Activated naive CD4-positive, alpha-beta T cell treated with anti-CD3 and anti-CD28 coated beads for 36 hours (primary cell): ENCODE measurements around the gene KCNQ1. TPM values are rescaled to one million over a fixed set of nuclear protein-coding genes. Genes with fewer than 3 reads are reported as not detected.

ENCODE experiments used
- CTCF ChIA-PET: fragments of 350-600 bp; sonication (Branson Sonifier 250); formaldehyde crosslinking; loops from one replicate; lab custom pipeline; 2021; ENCODE audit warnings: antibody characterized with exemption; lab: Charles Lee
- DNase-seq: peaks from one replicate; pipeline ENCODE4 v3.0.0-alpha.2; 2020
- H3K27ac Mint-ChIP-seq: one replicate; pipeline ENCODE4 v1.8.0; 2021; ENCODE audit warnings: mild to moderate bottlenecking, mixed read lengths
- H3K27me3 Mint-ChIP-seq: one replicate; pipeline ENCODE4 v1.8.0; 2021; ENCODE audit warnings: low read depth, mixed read lengths
- H3K36me3 Mint-ChIP-seq: one replicate; pipeline ENCODE4 v1.8.0; 2021; ENCODE audit warnings: low read depth, mixed read lengths
- H3K4me1 Mint-ChIP-seq: one replicate; pipeline ENCODE4 v1.8.0; 2021; ENCODE audit warnings: low read depth, mixed read lengths
- H3K4me3 Mint-ChIP-seq: one replicate; pipeline ENCODE4 v1.8.0; 2021; ENCODE audit warnings: mild to moderate bottlenecking, moderate library complexity, mixed read lengths
- H3K9me3 Mint-ChIP-seq: one replicate; pipeline ENCODE4 v1.8.0; 2021; ENCODE audit warnings: mixed read lengths
- intact Hi-C: fragments of 100-400 bp; cut with micrococcal nuclease; formaldehyde crosslinking; loops from one replicate; pipeline ENCODE4 v1.15.1; 2023
- total RNA-seq, 2 experiments: library from RNA; stranded (reverse); gene quantifications; one replicate each; pipeline ENCODE4 v1.2.3, GENCODE V29; 2021

The KCNQ1 gene
- total RNA-seq, 2 experiments from 2014 or later, result 10.6 to 10.8 TPM

DNA sequence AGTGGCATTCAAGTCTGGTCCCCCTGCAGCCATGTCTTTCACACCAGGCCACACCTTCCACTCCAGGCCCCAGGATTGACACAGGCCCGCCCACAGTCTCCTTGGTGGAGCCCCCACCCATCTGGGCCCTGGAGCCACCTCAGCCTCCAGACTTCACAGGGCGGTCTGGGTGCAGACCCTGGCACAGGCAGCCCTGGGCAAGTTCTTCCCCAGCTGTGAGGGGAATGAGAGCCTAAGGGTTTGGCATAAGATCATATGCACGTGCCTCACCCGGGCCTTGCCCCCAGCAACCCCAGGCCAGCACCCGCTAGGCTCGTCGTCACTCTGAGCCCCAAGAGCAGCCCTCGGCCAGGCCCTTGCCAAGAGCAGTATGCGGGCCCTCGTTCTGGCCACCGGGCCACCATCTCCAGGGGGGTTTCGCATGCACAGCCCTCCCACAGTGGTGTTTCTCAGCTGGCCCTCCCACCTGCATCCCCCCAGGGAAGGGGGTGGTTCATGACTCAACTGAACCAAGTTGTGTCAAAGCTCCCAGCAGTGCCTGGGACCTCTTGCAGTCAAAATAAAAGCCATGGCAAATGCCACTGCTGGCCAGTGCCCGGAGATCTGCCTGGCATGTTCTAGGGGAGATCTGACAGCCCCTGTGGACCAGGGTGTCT, 325.4 kb downstream of the KCNQ1 start:
- Mint-ChIP-seq H3K4me1 (peaks cover 9% of the 10 kb centered on the region), H3K27ac (no peak overlapping the region), H3K4me3 (no peak overlapping the region), H3K36me3 (peaks cover 2% of the 10 kb centered on the region), H3K9me3 (no peaks in the 10 kb centered on the region), H3K27me3 (no peaks in the 10 kb centered on the region)
- CTCF ChIA-PET, result no interaction called here
- intact Hi-C loops, result no loop called here
- DNase-seq, result no peak

DNA sequence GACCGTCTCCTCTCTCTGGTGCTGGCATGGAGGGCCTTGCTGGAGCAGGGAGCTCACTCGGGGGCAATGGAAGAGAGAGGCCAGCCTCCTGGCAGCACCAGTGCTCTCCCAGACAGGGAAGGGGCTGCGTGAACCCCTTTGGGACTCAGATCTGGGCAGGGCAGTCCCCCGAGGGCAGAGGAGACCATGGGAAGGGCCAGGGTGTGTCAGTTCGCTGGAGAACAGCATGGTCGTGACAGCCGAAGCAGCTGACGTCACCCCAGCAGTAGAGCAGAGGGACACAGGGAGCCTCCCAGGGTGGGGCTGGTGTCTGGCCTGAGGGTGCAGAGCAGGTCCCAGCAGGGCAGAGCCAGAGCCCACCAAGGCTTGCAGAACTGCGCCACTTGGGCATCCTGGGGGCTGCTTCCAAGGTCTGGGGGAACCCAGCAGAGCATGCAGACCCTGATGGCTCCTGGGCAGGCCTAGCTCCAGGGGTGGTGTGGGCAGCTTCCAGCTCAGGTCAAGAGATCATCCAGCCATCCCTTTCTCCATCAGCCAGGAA, 326.0 kb downstream of the KCNQ1 start:
- intact Hi-C loops, result no loop called here
- Mint-ChIP-seq H3K36me3 (peaks cover 2% of the 10 kb centered on the region), H3K4me3 (no peak overlapping the region), H3K27ac (no peak overlapping the region), H3K4me1 (peaks cover 9% of the 10 kb centered on the region), H3K27me3 (no peaks in the 10 kb centered on the region), H3K9me3 (no peaks in the 10 kb centered on the region)
- CTCF ChIA-PET, result no interaction called here
- no peak for DNase-seq

DNA sequence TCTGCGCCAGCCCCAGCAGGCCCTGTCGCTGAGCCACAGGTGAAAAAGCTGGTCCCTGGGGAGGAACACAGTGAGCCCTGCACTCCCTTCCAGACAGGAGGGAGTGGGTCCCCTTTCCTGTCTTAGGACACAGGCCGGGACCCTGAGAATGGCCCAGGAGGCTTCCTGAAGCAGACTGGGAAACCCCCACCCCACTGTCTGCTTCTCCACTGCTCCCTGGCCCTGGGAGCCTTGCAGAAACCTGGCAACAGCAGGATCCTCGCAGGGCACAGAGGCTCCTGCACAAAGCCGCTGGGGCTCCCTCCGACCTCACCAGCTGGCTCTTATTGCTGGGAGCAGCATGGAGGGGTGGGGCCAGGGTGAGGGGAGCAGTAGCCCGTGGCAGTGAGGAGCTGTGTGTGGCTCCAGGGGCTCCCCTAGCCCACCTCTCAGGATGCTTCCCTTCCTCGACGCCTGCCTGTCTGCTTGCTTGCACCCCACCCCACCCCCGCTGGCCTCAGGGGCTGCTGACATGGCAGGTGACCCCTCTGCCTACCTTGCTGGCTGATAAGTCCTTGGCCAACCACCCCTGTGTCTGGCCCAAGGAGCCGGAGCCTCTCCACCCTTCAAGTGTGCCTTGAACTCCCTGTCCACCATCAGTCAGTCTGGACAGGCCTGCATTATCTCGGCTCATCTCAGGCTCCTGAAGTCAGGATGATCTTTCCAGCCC, 327.1 kb downstream of the KCNQ1 start:
- H3K36me3 Mint-ChIP-seq, result peaks cover 2% of the 10 kb centered on the region
- intact Hi-C loops, result no loop called here
- peaks cover 9% of the 10 kb centered on the region for H3K4me1 Mint-ChIP-seq
- H3K27me3 Mint-ChIP-seq, result no peaks in the 10 kb centered on the region
- H3K27ac Mint-ChIP-seq, result no peak overlapping the region
- no peak for DNase-seq
- CTCF ChIA-PET, result no interaction called here
- no peak overlapping the region for H3K4me3 Mint-ChIP-seq
- H3K9me3 Mint-ChIP-seq, result no peaks in the 10 kb centered on the region

DNA sequence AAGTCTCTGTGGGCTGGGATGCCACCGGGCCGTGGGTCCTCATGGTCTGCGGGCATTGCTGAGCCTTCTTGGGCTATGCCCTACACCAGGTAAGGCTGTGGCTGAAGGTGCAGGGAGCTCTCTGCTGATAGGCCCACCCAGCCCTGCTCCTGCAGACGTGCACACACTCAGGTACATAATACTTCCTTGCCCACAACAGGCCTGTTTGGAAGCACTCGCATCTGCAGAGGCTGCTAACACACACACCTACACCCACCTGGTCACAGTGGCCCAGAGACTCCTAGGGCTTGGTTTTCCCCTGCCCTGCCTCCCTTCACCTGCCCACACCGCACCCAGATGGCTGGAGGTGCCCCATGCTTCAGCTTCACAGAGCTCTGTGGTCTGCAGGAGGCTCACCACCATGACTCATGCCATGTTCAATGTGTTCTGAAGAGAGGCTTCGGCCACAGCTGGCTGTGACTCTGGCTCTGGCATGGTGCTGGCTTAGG, 327.8 kb downstream of the KCNQ1 start:
- Mint-ChIP-seq H3K9me3 (no peaks in the 10 kb centered on the region), H3K4me1 (peaks cover 9% of the 10 kb centered on the region), H3K27ac (no peak overlapping the region), H3K27me3 (no peaks in the 10 kb centered on the region), H3K36me3 (peaks cover 2% of the 10 kb centered on the region), H3K4me3 (no peak overlapping the region)
- peak; percentile 26 for DNase-seq
- CTCF ChIA-PET, result no interaction called here
- intact Hi-C loops, result no loop called here

DNA sequence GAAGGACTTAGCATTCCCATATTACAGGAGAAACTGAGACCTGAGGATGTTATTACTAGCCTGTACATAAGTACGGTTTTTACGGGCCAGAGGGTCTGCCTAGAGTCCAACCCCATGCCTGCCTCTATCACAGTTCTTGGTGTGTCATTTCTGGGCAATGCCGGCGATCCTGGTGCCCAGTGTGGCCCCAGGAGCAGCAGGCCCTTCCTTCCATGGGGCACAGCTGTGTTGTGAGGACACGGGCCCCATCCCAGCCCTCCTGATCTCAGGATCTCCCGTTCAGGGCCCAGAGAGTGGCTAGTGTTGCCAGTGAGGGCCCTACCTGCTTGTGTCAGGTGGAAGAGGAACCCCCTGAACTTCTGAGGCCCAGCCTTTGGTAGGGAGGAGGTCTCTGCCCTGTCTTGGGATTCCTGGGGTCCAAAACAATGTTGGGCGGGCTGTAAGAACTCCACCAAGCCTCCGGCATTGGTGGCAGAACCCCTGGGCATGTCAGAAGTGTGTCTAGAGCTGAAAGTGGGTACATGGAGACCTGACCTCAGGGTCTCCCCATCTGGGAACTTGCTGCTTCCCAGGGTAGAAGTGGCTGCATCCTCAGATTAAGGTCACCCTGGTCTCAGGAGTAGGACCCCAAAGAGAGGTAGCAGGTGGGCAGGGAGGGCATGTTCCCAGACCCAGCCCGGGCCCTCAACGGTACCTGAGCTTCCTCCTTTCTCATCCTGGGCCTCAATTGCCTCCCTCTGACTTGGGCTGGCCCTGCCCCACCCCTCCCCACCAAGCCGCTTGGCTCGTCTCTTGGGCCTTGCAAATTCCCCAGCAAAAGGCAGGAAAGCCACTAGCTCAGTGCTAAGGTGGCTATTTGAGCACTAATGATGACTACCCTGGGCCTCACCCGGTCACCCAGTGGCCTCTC, 329.6 kb downstream of the KCNQ1 start:
- Mint-ChIP-seq H3K4me3 (no peak overlapping the region), H3K4me1 (peaks cover 9% of the 10 kb centered on the region), H3K9me3 (no peaks in the 10 kb centered on the region), H3K27ac (no peak overlapping the region), H3K27me3 (no peaks in the 10 kb centered on the region), H3K36me3 (peaks cover 3% of the 10 kb centered on the region)
- intact Hi-C loops, result no loop called here
- CTCF ChIA-PET, result interaction anchor here (0.6 kb wide), 1 partner anchor 12 kb away, joined by 3 read pairs; no protein-coding TSS in a partner anchor
- DNase-seq, result no peak

DNA sequence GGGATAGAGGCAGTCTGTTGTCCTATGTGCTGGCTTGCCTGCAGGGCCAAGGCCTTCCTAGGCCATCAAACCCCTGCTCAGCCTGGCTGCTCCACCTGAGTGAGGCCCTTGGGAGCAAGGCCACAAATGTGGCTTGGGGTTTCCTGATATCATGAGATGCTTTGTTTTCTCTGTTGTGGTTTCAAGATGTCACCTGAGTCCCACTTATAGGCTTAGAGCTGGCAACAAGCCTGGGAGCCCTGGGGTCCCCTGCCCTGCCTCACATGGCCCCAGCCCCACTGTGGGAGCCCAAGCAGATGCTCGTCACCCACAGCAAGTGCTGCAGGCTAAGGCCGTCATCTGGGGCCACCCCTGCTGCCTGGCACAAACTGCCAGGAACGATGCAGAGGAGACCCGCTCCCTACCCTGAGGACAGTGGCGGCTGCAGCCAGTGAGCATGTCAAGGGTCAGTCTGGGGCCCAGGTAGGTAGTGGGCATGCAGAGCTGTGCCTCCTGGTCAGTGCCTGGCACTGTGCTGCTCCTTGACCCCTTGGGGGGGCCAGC, 330.3 kb downstream of the KCNQ1 start:
- intact Hi-C loops, result no loop called here
- CTCF ChIA-PET, result no interaction called here
- DNase-seq, result no peak
- Mint-ChIP-seq H3K36me3 (peaks cover 3% of the 10 kb centered on the region), H3K4me3 (no peak overlapping the region), H3K27ac (no peak overlapping the region), H3K4me1 (peaks cover 9% of the 10 kb centered on the region), H3K27me3 (no peaks in the 10 kb centered on the region), H3K9me3 (no peaks in the 10 kb centered on the region)

DNA sequence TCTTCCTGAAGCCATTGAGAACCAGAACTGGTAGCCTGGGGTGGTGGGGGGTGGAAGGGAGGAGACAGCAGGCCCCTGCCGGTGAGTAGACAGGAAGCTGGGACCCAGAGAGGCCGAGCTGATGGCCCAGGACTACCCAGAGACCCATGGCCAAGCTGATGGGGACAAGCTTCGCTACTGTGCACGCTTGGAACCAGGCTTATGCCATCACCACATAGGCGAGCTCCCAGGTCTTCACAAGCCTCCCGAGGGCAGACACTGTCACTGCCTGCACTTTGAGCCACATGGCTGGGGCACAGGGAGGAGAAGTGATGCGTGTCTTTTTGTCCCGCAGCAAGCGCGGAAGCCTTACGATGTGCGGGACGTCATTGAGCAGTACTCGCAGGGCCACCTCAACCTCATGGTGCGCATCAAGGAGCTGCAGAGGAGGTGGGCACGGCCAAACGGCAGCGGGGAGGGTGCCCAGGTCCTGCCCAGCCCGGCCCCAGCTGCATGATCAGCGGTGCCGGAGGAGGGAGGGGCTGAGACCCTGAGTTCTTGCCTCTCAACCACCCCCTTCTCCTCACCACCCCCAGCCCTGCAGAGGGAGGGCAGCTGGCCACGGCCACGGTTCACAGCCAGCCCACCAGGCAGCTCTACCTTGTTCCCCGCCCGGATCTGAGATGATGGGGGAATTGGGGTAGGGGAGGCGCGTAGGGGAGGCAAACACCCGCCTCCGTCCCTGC, 331.0 kb downstream of the KCNQ1 start:
- no peak overlapping the region for H3K27ac Mint-ChIP-seq
- no peak overlapping the region for H3K4me3 Mint-ChIP-seq
- H3K9me3 Mint-ChIP-seq, result no peaks in the 10 kb centered on the region
- peaks cover 9% of the 10 kb centered on the region for H3K4me1 Mint-ChIP-seq
- DNase-seq, result no peak
- intact Hi-C loops, result no loop called here
- no peaks in the 10 kb centered on the region for H3K27me3 Mint-ChIP-seq
- CTCF ChIA-PET, result no interaction called here
- H3K36me3 Mint-ChIP-seq, result peaks cover 3% of the 10 kb centered on the region

DNA sequence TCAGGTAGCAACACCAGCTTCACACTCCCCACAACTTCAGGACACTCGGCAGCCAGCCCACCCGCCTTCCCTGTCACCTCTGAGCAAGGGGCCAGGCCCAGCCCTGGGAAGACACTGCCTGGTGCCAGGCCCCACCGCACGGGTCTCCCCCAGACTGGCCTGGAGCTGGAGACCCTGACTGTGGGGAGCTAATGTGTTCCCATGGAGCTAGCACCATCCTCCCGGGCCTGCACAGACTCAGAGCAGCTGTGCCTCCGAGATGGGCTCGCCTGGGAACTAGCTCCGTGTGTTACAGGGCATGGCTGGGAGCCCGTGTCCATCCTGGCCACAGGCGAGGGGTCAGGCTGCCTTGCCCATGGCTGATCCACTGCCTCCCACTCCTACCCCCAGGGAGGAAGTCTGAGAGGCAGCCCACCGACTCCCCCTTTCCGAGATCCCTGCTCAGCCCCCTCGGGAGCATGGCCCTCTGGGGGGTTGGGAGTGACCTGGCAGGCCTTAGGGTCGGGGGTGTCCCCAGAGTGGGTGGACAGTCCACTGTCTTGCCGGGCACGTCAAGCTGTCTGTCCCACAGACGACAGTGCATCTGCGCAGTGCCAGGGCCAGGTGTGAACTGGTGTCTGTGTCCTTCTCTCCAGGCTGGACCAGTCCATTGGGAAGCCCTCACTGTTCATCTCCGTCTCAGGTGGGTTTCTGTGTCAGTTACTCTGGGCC, 331.7 kb downstream of the KCNQ1 start:
- CTCF ChIA-PET, result no interaction called here
- Mint-ChIP-seq H3K36me3 (peaks cover 3% of the 10 kb centered on the region), H3K27ac (no peak overlapping the region), H3K4me1 (peaks cover 9% of the 10 kb centered on the region), H3K4me3 (no peak overlapping the region), H3K27me3 (no peaks in the 10 kb centered on the region), H3K9me3 (no peaks in the 10 kb centered on the region)
- intact Hi-C loops, result no loop called here
- no peak for DNase-seq

DNA sequence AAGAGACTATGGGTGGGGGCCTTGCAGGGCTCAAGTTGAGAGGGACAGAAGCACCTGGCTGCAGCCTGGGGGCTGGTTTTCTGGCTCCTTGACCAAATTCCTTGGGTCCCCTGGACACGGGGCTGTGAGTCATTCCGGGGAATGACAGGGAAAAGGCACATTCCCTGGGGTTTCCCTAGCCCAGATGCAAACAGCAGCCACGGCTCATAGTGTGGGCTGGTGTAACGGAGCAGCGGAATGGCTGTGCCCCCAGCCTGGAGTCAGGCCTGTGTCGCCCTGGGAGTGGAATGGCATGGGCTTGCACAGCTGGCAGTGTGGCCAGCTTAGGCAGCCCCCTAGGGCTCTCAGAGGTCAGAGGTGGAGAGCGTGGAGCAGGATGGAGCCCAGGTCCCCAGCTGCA, 332.6 kb downstream of the KCNQ1 start:
- no peak for DNase-seq
- H3K27ac Mint-ChIP-seq, result no peak overlapping the region
- H3K4me3 Mint-ChIP-seq, result no peak overlapping the region
- intact Hi-C loops, result no loop called here
- H3K9me3 Mint-ChIP-seq, result no peaks in the 10 kb centered on the region
- H3K4me1 Mint-ChIP-seq, result peaks cover 9% of the 10 kb centered on the region
- H3K36me3 Mint-ChIP-seq, result peaks cover 3% of the 10 kb centered on the region
- CTCF ChIA-PET, result no interaction called here
- no peaks in the 10 kb centered on the region for H3K27me3 Mint-ChIP-seq

DNA sequence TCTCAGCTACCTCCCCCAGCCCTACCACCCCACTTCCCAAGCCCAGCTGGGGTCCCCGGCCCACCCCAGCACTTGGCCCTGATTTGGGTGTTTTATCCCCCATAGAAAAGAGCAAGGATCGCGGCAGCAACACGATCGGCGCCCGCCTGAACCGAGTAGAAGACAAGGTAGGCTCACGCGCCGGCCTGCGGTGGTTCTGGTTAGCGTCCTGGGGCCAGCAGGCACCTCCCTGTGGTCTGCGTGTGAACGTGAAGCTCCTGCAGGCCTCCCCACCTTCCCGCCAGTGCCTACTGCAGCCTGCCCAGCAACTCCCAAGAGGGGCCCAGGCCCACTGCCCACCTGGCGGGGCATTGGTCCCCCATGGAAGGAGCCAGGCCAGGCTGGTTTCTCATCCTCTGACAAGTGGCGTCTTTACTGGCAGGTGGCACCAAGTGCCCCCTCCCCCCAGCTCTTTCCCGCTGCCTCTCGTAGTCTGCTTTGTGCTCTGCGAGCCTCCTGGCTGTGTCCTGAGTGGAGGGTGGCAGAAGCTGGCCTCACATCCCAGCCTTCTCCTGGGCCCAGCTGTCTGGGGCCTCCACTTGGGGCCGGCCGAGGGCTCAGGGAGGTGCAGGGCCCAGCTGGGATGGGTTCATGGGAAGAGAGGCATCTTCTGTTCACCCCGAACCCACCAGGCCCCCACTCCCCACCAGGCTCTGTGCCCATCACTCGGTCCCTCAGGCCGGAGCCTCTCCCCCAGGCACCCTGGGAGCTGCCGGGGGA, 333.2 kb downstream of the KCNQ1 start:
- Mint-ChIP-seq H3K27ac (no peak overlapping the region), H3K36me3 (peaks cover 1% of the 10 kb centered on the region), H3K9me3 (no peaks in the 10 kb centered on the region), H3K4me3 (no peak overlapping the region), H3K27me3 (no peaks in the 10 kb centered on the region), H3K4me1 (peaks cover 6% of the 10 kb centered on the region)
- intact Hi-C loops, result no loop called here
- no peak for DNase-seq
- CTCF ChIA-PET, result no interaction called here
